Ovary (tissue), 3 donors: Measurements from ENCODE around the gene TBC1D2.

Source experiments
- CTCF ChIP-seq, 3 donors: fragments of 450-650 bp in 2 of 3; fragments of 200-600 bp in 1 of 3; IDR thresholded peaks; one replicate each; pipeline versions ENCODE4 v1.5.1 to v1.8.0; 2016 to 2022; ENCODE audit warnings: antibody characterized with exemption in 3 of 3, mild to moderate bottlenecking in 1 of 3
- EP300 ChIP-seq: sonication (generic); formaldehyde crosslinking; IDR thresholded peaks from one replicate; pipeline ENCODE4 v1.6.1; 2017; ENCODE audit warnings: antibody characterized with exemption
- POLR2A ChIP-seq: fragments of 450-650 bp; IDR thresholded peaks from one replicate; pipeline ENCODE4 v1.6.1; 2017; ENCODE audit warnings: antibody characterized with exemption, mild to moderate bottlenecking, moderate library complexity
- donor health status: DM: no; HTN: no; CAD: no.

- TF ChIP-seq CTCF (IDR thresholded peaks at IDR 0.05) (no peak), POLR2A (no peak), EP300 (no peak)
Measured at GRCh38 chr9:98215271-98215670, 40.2 kb downstream of the TBC1D2 start.
